Esophagus muscularis mucosa (tissue), 4 donors: Measurements from ENCODE around the gene SPATA3.

ENCODE experiments used
- EP300 ChIP-seq: sonication (generic); formaldehyde crosslinking; IDR thresholded peaks from one replicate; pipeline ENCODE4 v1.6.1; 2017; ENCODE audit warnings: antibody characterized with exemption
- POLR2AphosphoS5 ChIP-seq, 2 donors: sonication (generic); formaldehyde crosslinking; IDR thresholded peaks; one replicate each; pipeline ENCODE4 v1.6.1; 2017; ENCODE audit warnings: antibody characterized with exemption in 2 of 2
- TF ChIP-seq, protein P1 (sequence below), 3 experiments: fragments of 200-600 bp in 2 of 3; fragments of 450-650 bp in 1 of 3; sonication (generic) in 2 of 3; IDR thresholded peaks; one replicate each; pipeline ENCODE4 v1.5.1; 2017 to 2019; ENCODE audit warnings: antibody characterized with exemption in 3 of 3, mild to moderate bottlenecking in 2 of 3, moderate library complexity in 1 of 3

DNA sequence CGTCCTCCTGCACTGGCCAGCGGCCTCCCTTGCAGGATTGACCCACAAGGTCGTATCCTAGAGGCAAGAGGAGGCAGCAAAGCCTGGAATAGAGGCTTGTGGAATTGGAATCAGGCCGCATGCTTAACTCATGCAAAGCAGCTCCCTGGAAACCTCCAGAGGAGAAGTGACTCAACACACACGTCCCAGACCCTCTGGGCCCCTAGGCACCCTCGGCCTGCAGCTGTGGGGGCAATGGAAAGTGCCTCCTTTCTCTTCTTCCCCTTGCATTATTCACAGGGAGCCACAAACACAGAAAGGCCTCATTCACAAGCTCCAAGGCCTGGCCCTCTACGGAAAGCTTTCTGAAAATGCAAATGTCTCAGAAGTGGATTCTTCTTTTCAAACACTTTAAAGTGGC is 19.6 kb downstream of the SPATA3 start:
- TF ChIP-seq, protein P1, sequence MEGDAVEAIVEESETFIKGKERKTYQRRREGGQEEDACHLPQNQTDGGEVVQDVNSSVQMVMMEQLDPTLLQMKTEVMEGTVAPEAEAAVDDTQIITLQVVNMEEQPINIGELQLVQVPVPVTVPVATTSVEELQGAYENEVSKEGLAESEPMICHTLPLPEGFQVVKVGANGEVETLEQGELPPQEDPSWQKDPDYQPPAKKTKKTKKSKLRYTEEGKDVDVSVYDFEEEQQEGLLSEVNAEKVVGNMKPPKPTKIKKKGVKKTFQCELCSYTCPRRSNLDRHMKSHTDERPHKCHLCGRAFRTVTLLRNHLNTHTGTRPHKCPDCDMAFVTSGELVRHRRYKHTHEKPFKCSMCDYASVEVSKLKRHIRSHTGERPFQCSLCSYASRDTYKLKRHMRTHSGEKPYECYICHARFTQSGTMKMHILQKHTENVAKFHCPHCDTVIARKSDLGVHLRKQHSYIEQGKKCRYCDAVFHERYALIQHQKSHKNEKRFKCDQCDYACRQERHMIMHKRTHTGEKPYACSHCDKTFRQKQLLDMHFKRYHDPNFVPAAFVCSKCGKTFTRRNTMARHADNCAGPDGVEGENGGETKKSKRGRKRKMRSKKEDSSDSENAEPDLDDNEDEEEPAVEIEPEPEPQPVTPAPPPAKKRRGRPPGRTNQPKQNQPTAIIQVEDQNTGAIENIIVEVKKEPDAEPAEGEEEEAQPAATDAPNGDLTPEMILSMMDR (IDR thresholded peaks at IDR 0.05) = no peak
- no peak for TF ChIP-seq POLR2AphosphoS5 (IDR thresholded peaks at IDR 0.05)
- TF ChIP-seq EP300 = no peak
